Thyroid gland (tissue), 4 donors: ENCODE results near the gene DNAJC13. TPM values are rescaled to one million over a fixed set of nuclear protein-coding genes. Genes with fewer than 3 reads are reported as not detected.
"Not testable (repeated sequence)": the region's sequence is repeated elsewhere in the genome, so short reads cannot be mapped to it uniquely, and the experiment has no call there.

Experiments used
- DNase-seq, 2 donors: peaks; one replicate each; pipeline ENCODE4 v3.0.0-alpha.2; 2019
- H3K27ac ChIP-seq, 3 donors: fragments of 200-600 bp; sonication (generic); 1 replicate in 2 of 3; 2 replicates in 1 of 3; pipeline ENCODE4 v1.5.1; 2016 to 2019; ENCODE audit warnings: mild to moderate bottlenecking in 1 of 3, moderate library complexity in 1 of 3
- H3K27me3 ChIP-seq: fragments of 200-600 bp; sonication (generic); one replicate; pipeline ENCODE4 v1.5.1; 2019
- H3K36me3 ChIP-seq, 2 donors: fragments of 200-600 bp; sonication (generic); one replicate each; pipeline ENCODE4 v1.5.1; 2016 to 2019
- H3K4me1 ChIP-seq, 2 donors: fragments of 200-600 bp; sonication (generic); one replicate each; pipeline ENCODE4 v1.5.1; 2017 to 2019
- H3K4me3 ChIP-seq, 3 donors: fragments of 200-600 bp; sonication (generic); replicated peaks in 1 of 3; 1 replicate in 2 of 3; 2 replicates in 1 of 3; pipeline ENCODE4 v1.5.1; 2016; ENCODE audit warnings: mild to moderate bottlenecking in 1 of 3
- H3K9me3 ChIP-seq: fragments of 200-600 bp; sonication (generic); one replicate; pipeline ENCODE4 v1.5.1; 2017
- CTCF ChIP-seq, 6 experiments: fragments of 200-600 bp in 3 of 6; fragments of 450-650 bp in 3 of 6; sonication (generic) in 3 of 6; IDR thresholded peaks; one replicate each; pipeline ENCODE4 v1.5.1; 2016 to 2019; ENCODE audit warnings: antibody characterized with exemption in 6 of 6, mild to moderate bottlenecking in 2 of 6, inconsistent platforms in 1 of 6, moderate library complexity in 1 of 6
- POLR2A ChIP-seq, 2 donors: fragments of 450-650 bp; IDR thresholded peaks; one replicate each; pipeline ENCODE4 v1.6.1; 2017; ENCODE audit warnings: antibody characterized with exemption in 2 of 2, mild to moderate bottlenecking in 2 of 2, moderate library complexity in 1 of 2
- WGBS, 2 donors: methylation state at CpG; one replicate each; pipeline ENCODE4 v1.1.5; 2017; 5-methylcytosine and 5-hydroxymethylcytosine counted together
- intact Hi-C: fragments of 100-400 bp; cut with DNase I; formaldehyde crosslinking; loops from one replicate; pipeline ENCODE4 v1.15.1; 2023
- total RNA-seq, 4 donors: library from RNA; depleted of rRNA; stranded (reverse); fragments of >200 nt; gene quantifications; one replicate each; pipeline ENCODE4 v1.2.3, GENCODE V29; 2016

Gene DNAJC13
- total RNA-seq, 4 donors from 2014 or later: 47.3 to 56.6 (median 50.4) TPM

GRCh38 chr3:132549890-132550578, 132.7 kb downstream of the DNAJC13 start:
- no peak overlapping the region for H3K27ac ChIP-seq
- no peak for DNase-seq
- H3K36me3 ChIP-seq: no peaks in the 10 kb centered on the region
- H3K4me1 ChIP-seq: peaks cover 12 to 15% of the 10 kb centered on the region in 2 donors
- no peaks in the 10 kb centered on the region for H3K27me3 ChIP-seq
- intact Hi-C loops: no loop called here
- no peak overlapping the region for H3K4me3 ChIP-seq
- no peaks in the 10 kb centered on the region for H3K9me3 ChIP-seq
- TF ChIP-seq POLR2A (IDR thresholded peaks at IDR 0.05) (no peak), CTCF (IDR thresholded peaks at IDR 0.05) (no peak)

- DNase-seq: no peak
- Histone ChIP-seq H3K36me3 (no peaks in the 10 kb centered on the region), H3K27ac (no peak overlapping the region), H3K4me3 (no peak overlapping the region), H3K27me3 (no peaks in the 10 kb centered on the region), H3K4me1 (peaks cover 12 to 15% of the 10 kb centered on the region in 2 donors), H3K9me3 (no peaks in the 10 kb centered on the region)
- no peak for TF ChIP-seq POLR2A (IDR thresholded peaks at IDR 0.05)
- no peak for TF ChIP-seq CTCF (IDR thresholded peaks at IDR 0.05)
- 81 to 86% methylated on average over 3 of the region's 3 CpGs for WGBS, 2 donors
- intact Hi-C loops: no loop called here
These were observed 133.4 kb downstream of the DNAJC13 start for GRCh38 chr3:132550579-132551305.

- TF ChIP-seq POLR2A (IDR thresholded peaks at IDR 0.05): no peak
- 63 to 82% methylated on average over 6 of the region's 6 CpGs for WGBS, 2 donors
- no peaks in the 10 kb centered on the region for H3K9me3 ChIP-seq
- no peak overlapping the region for H3K27ac ChIP-seq
- no peak overlapping the region for H3K4me3 ChIP-seq
- H3K27me3 ChIP-seq: no peaks in the 10 kb centered on the region
- no peaks in the 10 kb centered on the region for H3K36me3 ChIP-seq
- intact Hi-C loops: no loop called here
- DNase-seq: no peak
- peaks cover 10 to 15% of the 10 kb centered on the region in 2 donors for H3K4me1 ChIP-seq
These were observed 136.5 kb downstream of the DNAJC13 start for GRCh38 chr3:132553826-132554225.

GRCh38 chr3:132554437-132554836, 137.1 kb downstream of the DNAJC13 start:
- H3K9me3 ChIP-seq: no peaks in the 10 kb centered on the region
- no peaks in the 10 kb centered on the region for H3K36me3 ChIP-seq
- no peak overlapping the region for H3K27ac ChIP-seq
- H3K4me3 ChIP-seq: no peak overlapping the region
- H3K4me1 ChIP-seq: peaks cover 8 to 11% of the 10 kb centered on the region in 2 donors
- DNase-seq: peak; percentile 20 to 52
- no peaks in the 10 kb centered on the region for H3K27me3 ChIP-seq
- intact Hi-C loops: no loop called here
- no peak for TF ChIP-seq POLR2A (IDR thresholded peaks at IDR 0.05)
- 30 to 47% methylated on average over 8 of the region's 8 CpGs for WGBS, 2 donors

GRCh38 chr3:132555306-132556035, 138.2 kb downstream of the DNAJC13 start:
- H3K4me3 ChIP-seq: no peak overlapping the region
- DNase-seq: no peak
- TF ChIP-seq POLR2A (IDR thresholded peaks at IDR 0.05) (no peak), CTCF (IDR thresholded peaks at IDR 0.05) (no peak)
- WGBS, 2 donors: 84 to 86% methylated on average over 5 of the region's 5 CpGs
- intact Hi-C loops: no loop called here
- no peaks in the 10 kb centered on the region for H3K36me3 ChIP-seq
- H3K9me3 ChIP-seq: no peaks in the 10 kb centered on the region
- peaks cover 8 to 9% of the 10 kb centered on the region in 2 donors for H3K4me1 ChIP-seq
- no peak overlapping the region for H3K27ac ChIP-seq
- H3K27me3 ChIP-seq: no peaks in the 10 kb centered on the region

- WGBS, 2 donors: 88 to 91% methylated on average over 3 of the region's 3 CpGs
These were observed 138.7 kb downstream of the DNAJC13 start for GRCh38 chr3:132556036-132556386.

More at GRCh38 chr3:132556036-132556386, 138.7 kb downstream of the DNAJC13 start:
- intact Hi-C loops, H3K9me3 ChIP-seq, DNase-seq, H3K27ac ChIP-seq, H3K36me3 ChIP-seq, H3K27me3 ChIP-seq, H3K4me1 ChIP-seq, H3K4me3 ChIP-seq: not testable (repeated sequence)
